NCI-H2029 (cell line): ENCODE results near the gene SPOCD1.

Experiments
- DNase-seq: peaks from one replicate; lab custom pipeline; 2025; lab: John Stamatoyannopoulos, UW

SPOCD1 gene

DNA sequence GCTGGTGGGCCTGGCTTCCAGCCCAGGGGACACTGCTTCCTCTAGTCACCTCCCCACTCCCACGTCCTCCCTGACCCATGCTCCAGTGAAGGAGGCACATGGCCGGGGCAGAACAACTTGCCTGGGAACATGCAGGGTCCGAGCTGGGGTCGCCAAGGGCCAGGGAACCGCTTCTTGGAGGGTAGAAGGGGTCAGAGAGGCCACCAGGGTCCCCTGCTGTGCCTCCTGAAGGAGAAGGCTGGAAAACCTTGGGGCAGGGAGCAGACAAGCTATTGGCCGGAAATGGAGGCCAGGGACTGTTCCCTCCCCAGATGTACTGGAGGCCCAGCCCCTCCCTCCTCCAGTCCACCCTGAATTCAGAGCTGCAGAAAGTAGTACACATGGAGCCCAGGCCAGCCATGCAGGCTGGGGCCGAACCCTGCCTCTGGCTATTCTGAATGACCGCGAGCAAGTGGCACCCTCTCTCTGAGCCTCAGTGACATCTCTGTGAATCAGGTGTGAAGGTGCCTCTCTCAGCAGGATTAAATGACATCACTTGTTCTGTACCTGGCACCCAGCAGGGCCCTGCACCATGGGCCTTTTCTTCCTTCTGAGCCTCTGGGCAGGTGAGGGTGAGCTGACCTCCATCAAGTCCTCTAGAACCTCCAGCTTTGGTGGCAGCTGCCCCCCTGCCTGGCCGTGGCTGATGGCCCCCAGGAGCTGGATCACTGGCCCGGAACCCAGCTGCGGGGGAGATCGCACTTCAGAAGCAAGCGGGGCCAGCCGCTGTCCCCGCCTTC lies 15.7 kb downstream of the SPOCD1 start:
- no peak for DNase-seq

DNA sequence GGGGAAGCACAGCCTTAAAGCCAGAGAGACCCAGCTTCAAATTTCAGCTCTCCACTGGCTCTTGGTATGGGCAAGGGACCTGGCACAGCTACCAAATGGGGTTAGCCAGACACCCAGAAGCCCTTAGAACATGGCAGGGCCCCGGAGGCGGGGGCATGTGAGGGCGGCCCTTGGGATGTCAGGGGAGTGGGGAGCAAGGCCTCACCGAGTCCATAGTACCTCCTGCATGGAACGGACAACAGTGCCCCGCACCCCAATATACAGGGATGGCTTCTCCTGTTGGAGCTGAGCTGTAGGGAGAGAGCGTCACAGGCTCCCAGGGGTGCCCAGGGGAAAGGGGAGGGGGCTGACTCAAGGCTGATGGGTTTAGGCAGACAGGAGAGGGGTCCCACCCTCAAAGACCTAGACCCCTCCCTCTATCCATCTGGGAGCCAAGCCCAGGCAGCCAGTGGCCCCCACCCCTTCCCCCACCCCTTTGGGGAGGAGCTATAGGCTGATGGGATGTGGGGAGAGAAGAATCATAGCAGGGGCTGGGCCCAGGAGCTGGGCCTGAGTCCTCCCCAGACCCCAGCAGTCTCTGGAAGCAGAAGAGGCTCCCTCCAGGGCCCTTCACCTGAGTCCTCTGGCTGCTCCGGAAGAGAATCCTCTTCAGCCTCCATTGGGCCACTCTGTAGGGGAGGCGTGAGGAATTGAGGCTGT lies 16.5 kb downstream of the SPOCD1 start:
- no peak for DNase-seq

DNA sequence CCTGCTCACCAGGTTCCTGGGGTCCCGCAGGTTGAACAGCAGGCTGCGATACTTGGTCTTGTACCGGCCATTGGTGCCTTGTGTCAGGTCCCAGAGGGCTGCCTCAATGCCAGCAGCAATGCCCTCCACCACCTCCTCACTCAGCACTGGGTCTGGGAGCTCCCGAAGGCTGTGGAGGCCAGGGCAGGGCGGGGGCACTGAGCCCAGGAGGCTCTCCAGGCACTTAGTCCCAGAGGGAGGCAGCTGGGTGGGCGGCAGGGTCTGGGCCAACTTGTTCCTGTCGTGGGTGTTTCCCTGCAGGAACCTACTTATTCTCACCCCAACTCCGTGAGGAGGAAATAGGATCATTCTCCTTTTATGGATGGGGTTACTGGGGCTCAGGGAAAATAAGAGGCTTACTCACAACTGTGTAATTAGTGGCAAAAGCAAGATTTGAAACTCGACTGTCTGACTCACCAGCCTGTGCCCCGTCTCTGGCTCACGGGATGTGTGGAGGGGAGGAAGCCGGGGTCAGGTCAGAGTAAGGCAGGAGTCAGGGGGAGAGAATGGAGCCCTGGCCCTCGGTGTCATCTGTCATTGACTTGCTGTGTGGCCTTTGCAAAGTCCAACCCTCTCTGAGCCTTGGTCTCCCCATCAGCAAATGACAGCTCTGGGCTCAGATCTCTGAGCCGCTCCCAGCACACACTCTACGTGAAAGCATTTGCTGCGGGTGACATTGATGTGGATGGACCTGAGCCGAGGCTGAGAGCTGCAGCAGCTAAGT lies 17.2 kb downstream of the SPOCD1 start:
- no peak for DNase-seq

DNA sequence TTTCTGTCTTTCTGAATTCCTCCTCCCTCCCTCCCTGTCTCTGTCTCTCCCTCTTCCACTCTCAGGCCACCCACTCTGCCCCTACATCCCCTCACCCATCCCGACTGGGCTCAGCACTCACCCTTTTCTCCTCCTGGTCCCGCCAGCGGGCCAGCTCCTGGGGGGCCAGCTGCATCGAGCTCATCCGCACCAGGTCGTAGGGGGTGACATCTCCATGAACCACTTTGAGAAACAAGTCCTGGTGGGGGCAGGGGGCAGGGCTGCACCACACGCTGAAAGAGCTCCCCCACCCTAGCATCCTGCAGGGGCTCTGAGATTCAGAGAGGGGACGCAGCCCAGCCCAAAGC lies 17.8 kb downstream of the SPOCD1 start:
- no peak for DNase-seq

DNA sequence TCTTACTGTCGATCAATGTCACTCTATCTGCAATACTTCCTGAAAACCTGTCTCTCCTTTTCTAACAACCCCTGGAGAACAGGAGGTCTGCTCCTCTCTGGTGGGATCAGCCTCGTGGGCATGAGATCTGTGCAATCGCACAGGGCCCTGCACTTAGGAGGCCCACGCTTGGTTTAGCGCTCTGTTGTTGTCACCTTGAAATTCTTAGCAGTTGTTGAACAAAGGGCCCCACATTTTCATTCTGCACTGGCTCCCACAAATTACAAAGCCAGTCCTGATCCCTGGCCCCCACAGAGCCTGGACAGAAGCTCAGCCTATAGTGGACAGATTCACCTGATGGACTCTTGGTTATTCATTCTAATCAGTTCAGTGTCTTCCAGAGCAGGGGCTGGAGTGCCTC lies 18.6 kb downstream of the SPOCD1 start:
- no peak for DNase-seq

DNA sequence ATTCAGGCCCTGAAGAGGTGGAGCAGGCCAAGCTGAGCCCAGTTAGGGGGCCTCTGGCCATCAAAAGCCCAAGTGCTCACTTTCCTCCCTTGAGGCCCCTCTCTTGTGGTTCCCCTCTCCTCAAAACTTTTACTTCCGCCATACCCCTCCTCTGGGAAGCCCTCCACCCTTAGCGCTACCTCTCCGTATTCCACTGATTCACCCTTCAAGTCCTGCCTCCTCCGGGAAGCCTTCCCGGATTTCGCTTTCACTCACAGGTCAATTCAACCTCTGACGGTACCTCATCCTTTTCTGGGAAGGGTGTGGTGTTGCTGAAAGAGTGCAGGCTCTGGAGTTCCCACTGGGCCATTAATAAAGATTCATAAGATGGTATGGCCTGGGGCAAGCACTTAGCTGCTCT lies 19.1 kb downstream of the SPOCD1 start:
- DNase-seq, result no peak

DNA sequence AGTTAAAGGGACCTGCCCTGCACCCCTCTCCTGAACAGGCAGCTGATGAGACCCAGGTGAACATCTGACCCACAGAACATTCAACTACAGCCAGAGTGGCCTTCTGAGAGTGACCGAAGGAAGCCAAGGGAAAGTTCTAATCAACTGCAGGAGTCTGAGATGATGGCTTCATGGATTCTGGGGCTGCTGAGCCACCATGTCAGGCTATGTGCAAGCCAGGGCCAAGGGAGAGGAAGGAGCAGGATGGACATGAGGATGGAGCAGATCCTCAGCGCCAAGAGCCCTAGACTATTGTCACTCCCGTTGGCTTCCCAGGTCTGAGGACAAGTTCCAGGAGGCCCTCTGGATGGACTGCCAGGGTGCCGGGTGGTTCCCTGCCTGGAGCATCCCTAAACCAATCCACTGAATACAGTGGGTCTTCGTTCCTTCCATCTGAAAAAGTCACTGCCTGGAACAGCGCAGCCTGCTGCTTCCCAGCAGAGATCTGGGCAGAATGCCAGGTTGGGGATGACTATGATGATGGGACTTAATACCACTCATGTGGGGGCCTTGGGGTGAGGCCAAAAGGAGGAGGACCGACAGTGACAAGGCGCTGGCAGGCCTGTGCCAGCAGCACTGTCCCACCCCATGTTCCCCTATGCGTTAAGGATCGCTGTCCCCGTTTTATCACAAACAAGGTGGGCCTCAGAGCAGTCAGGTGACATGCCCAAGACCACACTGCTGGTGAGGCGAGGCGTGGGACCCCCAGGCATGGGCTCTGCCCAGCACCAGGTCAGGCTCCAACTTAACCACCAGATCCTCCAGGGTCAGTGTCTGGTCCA lies 19.8 kb downstream of the SPOCD1 start:
- peak; percentile 63 for DNase-seq

DNA sequence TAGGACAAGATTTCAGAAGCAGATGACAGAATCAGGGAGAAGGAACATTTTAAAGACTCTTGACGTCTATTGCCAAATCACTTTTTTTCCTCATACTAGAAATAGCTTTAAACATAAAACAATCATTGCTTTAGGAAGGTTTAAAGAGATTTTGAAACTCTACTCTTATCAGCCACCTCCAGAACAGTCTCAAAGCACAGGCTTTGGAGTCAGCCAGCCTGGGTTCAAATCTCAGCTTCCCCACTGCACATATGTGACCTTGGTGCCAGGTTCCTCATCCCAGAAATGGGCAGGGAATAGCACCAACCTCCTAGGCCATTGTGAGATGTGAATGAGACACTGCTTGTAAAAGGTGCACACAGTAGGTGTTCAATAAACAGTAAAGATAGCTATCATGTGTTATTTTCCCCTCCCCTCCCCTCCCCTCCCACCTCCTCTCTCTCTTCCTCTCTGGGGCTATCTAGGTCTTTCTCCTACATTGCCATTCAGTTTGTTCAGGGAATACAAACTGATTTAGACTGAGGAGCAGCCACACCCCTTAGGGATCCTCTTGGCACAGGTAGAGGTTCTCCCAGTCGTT lies 20.6 kb downstream of the SPOCD1 start:
- no peak for DNase-seq

DNA sequence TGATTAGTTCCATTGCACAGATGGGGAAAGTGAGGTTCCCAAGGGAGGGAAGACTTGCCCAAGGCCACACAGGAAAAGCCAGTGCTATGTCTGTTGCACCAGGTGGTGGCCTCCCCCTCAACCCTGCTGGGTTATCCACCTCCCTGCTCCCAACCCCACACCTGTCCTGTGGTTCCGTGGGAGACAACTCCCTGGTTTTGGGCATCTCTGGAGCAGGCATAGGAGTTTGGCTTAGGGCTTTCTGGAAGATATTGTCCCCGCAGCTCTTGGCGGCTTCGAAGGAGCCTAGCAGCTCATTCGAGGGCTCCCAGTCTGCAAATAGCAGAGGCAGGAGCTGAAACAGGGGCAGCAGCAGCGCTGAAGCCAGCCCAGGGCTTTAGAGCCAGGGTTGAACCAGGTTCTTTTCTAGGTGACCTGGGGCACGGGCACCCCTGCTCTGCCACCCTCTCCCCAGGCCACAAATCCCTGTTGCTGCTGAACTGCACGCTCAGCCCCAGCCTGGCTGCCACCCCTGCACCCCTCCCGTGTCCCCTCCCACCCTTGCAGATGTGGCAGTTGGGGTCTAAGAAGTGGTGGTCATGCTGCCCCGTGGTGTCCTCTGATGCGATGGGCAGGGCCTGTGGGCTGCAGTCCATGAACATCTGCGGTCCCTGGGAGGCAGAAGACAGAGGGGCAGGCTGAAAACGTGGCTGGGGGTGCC lies 22.1 kb downstream of the SPOCD1 start:
- no peak for DNase-seq

DNA sequence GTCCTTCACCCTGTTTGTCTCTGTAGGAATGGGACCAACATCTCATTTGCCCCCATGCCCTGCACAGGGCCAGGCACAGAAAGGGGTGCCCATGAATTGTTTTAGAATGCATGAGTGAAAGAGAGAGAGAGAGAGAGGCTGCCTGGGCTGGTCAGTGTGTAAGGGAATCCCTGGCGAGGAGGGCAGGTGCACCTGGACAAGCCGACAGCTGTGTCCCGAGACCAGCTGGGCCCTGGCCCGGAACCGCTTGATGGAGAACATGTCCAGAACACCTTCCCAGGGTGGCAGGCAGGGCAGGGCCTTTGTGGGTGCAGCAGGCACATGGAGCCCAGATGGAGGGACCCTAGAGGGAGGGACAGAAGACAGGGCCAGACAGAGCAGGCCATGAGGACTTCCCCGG lies 22.7 kb downstream of the SPOCD1 start:
- no peak for DNase-seq

DNA sequence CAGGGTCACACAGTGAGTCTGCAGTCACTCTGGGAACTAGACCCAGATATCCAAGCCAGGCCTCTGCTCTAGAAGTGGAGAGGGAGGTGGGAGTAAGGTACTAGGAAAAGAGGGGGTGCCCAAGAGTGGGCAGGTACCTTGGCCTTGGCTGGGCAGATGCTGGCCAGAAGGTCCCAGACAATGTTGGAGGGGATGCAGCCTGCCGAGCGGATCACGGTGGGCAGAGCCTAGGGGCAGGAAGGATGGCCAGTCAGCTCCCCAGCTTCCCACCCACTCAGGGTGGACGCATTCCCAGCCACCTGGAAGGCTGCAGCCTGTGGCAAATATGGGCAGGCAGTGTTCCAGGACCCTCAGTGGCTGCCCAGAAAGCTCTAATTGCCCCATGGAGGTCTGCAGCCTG lies 23.3 kb downstream of the SPOCD1 start:
- no peak for DNase-seq

DNA sequence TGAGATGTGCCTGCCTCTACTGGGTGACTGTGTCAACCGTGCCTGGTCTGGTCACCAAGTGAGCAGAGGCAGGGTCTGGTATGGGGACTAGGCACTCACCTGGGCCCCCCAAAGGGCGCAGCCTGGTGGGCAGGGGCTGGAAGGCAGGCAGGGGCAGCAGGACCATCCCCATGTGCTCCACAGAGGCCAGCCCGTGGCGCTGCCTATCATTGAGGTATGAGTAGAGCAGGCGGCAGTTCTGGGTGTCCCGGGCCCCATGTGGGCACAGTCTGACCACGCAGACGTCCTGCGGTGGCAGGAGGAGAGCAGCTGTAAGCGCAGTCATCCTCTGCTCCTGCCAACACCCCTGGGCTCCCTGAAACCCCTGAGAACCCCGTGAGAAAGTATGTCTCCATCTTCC lies 23.7 kb downstream of the SPOCD1 start:
- no peak for DNase-seq

DNA sequence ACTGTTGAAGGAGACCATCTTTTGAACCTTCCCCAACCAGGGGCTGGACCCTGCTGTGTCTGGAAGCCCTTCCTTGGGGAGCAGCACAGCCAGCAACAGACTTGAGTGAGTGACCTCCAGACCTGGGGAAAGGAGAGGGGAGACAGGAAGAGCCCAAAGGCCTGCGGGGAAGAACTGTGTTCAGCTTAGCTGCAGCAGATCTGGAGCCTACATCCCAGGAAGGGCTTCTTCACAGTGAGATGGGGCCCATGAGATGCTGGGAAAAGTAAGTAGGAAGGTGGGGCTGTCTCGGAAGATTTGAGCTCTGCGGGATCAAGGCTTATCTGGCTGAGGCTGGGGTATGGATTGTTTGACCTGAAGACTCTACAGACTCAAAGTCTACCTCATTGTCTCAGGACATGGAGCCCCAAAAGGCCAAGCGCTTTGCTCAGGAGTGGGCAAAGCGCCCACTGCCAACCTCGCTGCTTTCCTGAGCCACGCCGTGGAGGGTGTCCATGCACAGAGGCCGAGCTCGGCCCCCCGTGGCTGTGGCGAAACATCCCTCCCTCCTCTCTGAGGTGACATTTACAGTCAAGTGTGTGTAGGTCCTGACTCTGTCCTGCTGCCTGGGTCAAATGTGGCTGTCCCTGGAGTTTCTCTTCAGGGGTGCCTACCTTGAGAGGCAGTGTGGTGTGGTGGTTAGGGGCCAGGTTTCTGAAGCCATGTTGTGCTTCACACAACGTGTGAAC lies 24.5 kb downstream of the SPOCD1 start:
- no peak for DNase-seq

DNA sequence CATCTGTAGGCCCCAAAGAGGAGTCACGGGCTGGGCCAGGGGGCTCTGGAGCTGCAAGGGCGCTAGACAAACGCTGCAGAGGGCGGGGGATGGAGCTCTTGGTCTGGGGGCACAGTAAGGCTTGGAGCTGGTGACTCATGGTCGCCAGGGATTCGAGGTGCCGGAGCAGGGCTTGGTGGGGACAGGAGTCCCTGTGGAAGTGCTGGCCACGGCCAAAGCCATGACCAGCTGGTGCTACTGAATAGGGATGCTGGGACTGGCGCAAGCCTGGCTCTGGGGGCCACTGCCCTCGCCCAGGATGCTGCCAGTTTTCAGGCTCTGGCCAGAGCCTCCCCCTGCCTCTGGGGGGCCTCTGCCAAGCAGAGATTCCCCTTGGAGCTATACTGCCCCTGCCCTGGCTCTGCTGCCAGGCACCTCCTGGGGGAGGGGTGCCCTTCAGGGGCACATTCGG lies 25.2 kb downstream of the SPOCD1 start:
- no peak for DNase-seq

DNA sequence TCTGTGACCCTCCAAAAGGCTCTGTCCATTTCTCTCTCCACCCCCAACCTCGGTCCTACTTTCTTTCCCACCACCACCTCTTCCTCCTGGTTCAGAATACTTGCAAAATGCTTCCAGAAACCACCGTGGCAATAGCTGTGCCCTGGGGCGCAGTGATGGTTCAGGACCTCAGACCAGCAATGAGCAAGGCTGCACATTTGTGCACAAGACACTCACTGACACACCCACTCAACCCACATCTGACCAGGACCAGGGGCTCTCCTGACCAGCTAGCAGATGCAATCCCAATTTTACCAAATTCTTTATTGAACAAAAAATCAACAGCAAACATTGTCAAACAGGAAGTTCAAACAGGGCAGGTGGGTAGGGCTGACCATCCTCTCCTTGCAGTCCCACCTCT lies 25.7 kb downstream of the SPOCD1 start:
- DNase-seq, result no peak

DNA sequence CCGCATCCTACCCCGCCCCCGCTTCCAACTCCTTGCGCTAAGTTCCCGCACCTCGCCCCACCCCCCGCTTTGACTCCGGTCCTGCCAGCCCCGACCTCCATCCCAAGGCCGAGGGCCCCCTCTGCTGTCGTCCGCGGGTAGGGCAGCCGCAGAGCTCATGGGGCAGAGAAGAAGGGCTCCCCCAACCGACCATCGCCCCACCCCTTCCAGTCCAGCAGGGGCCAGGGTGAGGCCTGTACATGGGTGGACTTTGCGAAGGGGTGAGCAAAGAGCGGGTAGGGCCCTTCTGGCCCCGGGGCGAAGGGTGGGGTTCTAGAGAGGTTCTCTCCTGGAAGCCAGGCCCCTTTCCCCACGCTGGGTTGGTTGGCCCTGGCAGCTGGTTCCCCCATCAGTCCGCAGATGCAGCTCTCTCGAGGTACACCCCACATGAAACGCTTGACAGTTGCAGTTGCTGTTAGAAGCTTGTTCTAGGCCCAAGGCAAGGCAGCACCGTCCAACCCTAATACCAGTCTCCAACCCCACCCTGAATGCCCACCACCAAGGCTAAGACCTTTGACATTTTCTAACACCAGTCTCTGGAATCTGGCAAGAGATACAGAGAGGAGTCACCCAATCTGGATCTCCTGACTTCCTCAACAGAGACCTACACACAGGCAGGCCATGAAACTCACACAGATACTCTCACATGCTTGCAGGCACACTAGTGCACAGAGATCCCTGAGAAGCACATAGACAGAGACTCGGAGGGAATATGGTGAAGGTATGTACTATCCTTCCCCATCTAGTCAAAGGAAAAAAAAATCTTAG lies 26.4 kb downstream of the SPOCD1 start:
- DNase-seq, result peak; percentile 52

DNA sequence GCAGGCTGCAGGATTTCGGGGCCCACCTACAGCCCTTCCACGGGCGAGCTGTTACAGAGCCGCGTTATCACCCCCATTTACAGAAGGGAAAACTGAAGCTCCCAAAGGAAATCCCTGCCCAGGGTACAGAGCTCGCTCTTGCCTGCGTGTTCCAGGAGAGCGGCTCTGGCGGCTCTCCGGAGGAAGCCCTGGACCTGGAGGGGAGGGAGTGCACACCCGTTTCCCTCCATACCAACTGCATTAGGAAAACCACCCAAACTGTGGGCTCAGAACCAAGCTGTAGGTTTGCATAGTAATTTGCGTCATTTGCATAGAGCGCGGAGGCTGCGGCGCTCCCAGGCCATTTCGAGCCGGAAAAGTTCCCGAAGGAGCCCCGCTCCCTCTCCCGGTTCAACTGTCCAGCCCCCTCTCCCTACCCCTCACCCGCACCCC lies 27.0 kb downstream of the SPOCD1 start:
- DNase-seq, result no peak

DNA sequence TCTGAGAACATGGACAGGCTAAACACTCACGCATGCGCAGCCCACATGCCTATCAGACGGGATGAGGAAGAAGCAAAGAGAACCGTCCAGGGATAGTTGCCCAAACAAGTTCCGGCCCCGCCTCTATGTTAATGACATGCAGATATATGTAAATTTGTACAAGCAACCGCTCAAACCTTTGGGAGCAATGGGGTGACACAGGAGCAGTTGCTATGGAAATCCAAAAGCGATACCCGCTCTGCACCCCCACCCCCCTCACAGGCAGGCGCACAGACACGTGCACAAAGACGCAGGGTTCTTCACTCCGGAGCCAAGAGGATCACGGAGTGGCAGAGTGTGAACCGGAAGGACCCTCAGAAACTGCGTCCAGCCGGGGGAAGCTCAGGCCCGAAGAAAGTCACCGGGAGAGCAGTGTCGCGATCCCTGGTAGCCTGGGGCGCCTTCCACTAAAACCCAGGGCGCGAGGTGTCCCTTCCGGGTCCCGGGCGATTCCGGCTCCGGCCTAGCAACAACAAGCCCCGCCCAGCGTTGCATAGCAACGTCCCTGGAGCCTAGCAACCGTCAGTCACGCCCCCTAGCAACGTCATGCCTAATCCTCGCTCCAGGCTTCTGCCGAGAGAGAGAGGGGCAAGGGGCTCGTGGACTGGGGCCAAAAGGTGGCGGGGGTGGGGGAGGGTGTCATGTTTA lies 27.5 kb downstream of the SPOCD1 start:
- DNase-seq, result peak; percentile 52

DNA sequence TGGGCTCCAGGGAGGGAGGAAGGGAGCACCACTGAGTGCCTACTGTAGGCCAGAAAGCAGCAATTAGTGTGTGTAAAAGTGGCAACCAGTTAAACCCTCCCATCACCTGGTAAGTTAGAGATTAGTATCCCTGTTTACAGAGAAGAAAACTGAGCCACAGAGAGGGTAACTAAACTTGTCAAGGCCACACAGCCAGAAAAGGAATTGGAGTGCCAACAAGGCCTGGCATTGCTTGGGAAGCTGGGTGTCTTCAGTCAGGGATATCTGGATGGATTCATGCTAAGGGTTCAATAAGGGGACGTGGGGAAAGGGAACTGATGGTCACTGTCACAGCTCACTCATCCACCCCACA lies 28.1 kb downstream of the SPOCD1 start:
- DNase-seq, result no peak
